Sciatic nerve (tissue), 2 donors: ENCODE results near the gene GOLGA8N. TPM values are rescaled to one million over a fixed set of nuclear protein-coding genes. Genes with fewer than 3 reads are reported as not detected.
A peak's percentile ranks its signal among the peaks of the same experiment; 100 is the strongest.

ENCODE experiments used
- ATAC-seq: fragments of 200-7000 bp; cut with Tn5 transposase; one replicate; pipeline ENCODE4 v1.9.1; 2020; ENCODE audit warnings: mild to moderate bottlenecking, moderate library complexity
- DNase-seq: peaks from one replicate; pipeline ENCODE4 v3.0.0-alpha.2; 2020; ENCODE audit warnings: low spot score
- intact Hi-C: fragments of 100-400 bp; cut with DNase I; formaldehyde crosslinking; loops from one replicate; pipeline ENCODE4 v1.14.2; 2022
- total RNA-seq: library from RNA; stranded (reverse); fragmentation: NEBNext Ultra II Directional; extraction: Animal tissue kit (Norgen Biotek cat#: 25700); gene quantifications from one replicate; pipeline ENCODE4 v1.2.1, GENCODE V29; 2021
- donor health status: DM: no; HTN: no; CAD: no.
- donor health status: DM: no; HTN: no; CAD: no.

Gene GOLGA8N
- total RNA-seq, 1 donor from 2014 or later = 35.0 TPM

- ATAC-seq (no peak), DNase-seq (no peak)
- intact Hi-C loops = no loop called here
These were observed 50.7 kb downstream of the GOLGA8N start for GRCh38 chr15:32643907-32644445.

GRCh38 chr15:32646291-32646690, 53.0 kb downstream of the GOLGA8N start:
- no peak for ATAC-seq
- intact Hi-C loops = no loop called here
- no peak for DNase-seq

DNA sequence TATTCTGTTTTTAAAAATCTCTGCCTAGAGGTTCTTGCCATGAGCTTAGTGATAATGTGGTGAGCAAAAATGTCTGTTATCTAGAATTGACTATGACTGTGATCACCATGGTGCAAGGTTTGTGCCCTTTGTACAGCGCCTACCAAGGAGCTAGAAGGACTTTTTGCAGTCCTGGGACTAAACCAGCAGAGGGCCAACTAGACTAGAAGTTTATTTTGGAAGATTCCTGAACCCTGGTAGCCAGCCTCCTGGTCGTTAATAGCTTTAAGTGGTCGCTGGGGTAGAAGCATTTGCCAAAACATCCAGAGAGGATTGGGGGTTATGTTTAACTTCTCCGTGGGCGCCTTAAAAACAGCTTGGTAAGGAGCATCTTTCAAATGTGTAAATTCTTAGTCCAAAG, 56.1 kb downstream of the GOLGA8N start:
- no peak for ATAC-seq
- intact Hi-C loops = no loop called here
- DNase-seq = no peak

GRCh38 chr15:32651229-32651837, 58.1 kb downstream of the GOLGA8N start:
- ATAC-seq = peak; percentile 69
- DNase-seq = no peak
- intact Hi-C loops = no loop called here

- intact Hi-C loops = no loop called here
These were observed 58.9 kb downstream of the GOLGA8N start for GRCh38 chr15:32652178-32652577.

GRCh38 chr15:32656091-32656490, 62.8 kb downstream of the GOLGA8N start:
- intact Hi-C loops = loop anchor here (5.0 kb wide), 1 partner anchor 341 kb away; no protein-coding TSS in a partner anchor
- no peak for DNase-seq
- ATAC-seq = no peak

More at GRCh38 chr15:32652178-32652577, 58.9 kb downstream of the GOLGA8N start:
- DNase-seq = no peak
- ATAC-seq = no peak

DNA sequence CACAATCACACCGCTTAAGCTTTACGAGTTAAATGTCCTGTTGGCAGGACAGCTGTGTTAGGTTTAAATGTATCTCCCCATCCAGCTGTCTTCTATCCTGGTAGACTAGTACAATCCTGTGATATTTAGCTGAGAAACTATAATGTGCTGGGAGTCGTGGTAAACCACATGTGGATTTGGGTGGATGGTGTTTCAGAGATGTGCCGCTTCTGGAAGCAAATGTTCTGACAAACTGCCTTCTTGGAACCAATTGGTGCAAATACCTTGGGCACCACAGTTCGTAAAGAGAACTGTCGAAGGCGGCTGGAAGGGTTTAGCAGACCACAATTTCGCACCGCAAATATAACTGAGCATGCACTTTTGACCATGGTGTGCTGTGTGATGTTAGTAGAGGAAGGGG, 63.2 kb downstream of the GOLGA8N start:
- ATAC-seq (no peak), DNase-seq (no peak)
- intact Hi-C loops = loop anchor here (5.0 kb wide), 1 partner anchor 341 kb away; no protein-coding TSS in a partner anchor

Other genes with a start within 250 kb of the GOLGA8N start
- gene GOLGA8K, start 190.2 kb upstream of the GOLGA8N start, total RNA-seq = 6.2 TPM
- 9.9 TPM for gene GOLGA8O, start 137.8 kb upstream of the GOLGA8N start, total RNA-seq
- 2.5 TPM for gene ARHGAP11A, start 22.0 kb downstream of the GOLGA8N start, total RNA-seq
- 2.5 TPM for gene SCG5, start 48.3 kb downstream of the GOLGA8N start, total RNA-seq
- 4.6 TPM for gene GREM1, start 124.5 kb downstream of the GOLGA8N start, total RNA-seq